Mesothelial cell of epicardium (in vitro differentiated cells): ENCODE measurements around the gene TMSB10. TPM values are rescaled to one million over a fixed set of nuclear protein-coding genes. Genes with fewer than 3 reads are reported as not detected.

Experiments
- DNase-seq, 2 experiments: peaks; one replicate each; pipeline ENCODE4 v3.0.0; 2021; ENCODE audit warnings: low spot score in 2 of 2; ENCODE audit not compliant: unreplicated experiment in 2 of 2
- H3K27ac Mint-ChIP-seq: 2 replicates; pipeline ENCODE4 v1.8.0; 2021; ENCODE audit warnings: mixed read lengths
- H3K27me3 Mint-ChIP-seq: 2 replicates; pipeline ENCODE4 v1.8.0; 2021; ENCODE audit warnings: low read depth, mixed read lengths
- H3K36me3 Mint-ChIP-seq: 2 replicates; pipeline ENCODE4 v1.8.0; 2021; ENCODE audit warnings: mixed read lengths
- H3K4me1 Mint-ChIP-seq: 2 replicates; pipeline ENCODE4 v1.8.0; 2021; ENCODE audit warnings: mixed read lengths
- H3K4me3 Mint-ChIP-seq: 2 replicates; pipeline ENCODE4 v1.8.0; 2021; ENCODE audit warnings: mild to moderate bottlenecking, moderate library complexity, mixed read lengths
- H3K9me3 Mint-ChIP-seq: 2 replicates; pipeline ENCODE4 v1.8.0; 2021; ENCODE audit warnings: mixed read lengths
- total RNA-seq: library from RNA; stranded (reverse); gene quantifications from 3 replicates; pipeline ENCODE4 v1.2.1, GENCODE V29; 2021
- TF ChIP-seq, protein P1 (sequence below): fragments of 200-600 bp; sonication (generic); IDR thresholded peaks from one replicate; pipeline ENCODE4 v1.5.0; 2021; ENCODE audit warnings: antibody characterized with exemption; ENCODE audit not compliant: unreplicated experiment

TMSB10 gene
- total RNA-seq, result 1,288 to 1,313 TPM (median 1,289 TPM) in 3 replicates

DNA sequence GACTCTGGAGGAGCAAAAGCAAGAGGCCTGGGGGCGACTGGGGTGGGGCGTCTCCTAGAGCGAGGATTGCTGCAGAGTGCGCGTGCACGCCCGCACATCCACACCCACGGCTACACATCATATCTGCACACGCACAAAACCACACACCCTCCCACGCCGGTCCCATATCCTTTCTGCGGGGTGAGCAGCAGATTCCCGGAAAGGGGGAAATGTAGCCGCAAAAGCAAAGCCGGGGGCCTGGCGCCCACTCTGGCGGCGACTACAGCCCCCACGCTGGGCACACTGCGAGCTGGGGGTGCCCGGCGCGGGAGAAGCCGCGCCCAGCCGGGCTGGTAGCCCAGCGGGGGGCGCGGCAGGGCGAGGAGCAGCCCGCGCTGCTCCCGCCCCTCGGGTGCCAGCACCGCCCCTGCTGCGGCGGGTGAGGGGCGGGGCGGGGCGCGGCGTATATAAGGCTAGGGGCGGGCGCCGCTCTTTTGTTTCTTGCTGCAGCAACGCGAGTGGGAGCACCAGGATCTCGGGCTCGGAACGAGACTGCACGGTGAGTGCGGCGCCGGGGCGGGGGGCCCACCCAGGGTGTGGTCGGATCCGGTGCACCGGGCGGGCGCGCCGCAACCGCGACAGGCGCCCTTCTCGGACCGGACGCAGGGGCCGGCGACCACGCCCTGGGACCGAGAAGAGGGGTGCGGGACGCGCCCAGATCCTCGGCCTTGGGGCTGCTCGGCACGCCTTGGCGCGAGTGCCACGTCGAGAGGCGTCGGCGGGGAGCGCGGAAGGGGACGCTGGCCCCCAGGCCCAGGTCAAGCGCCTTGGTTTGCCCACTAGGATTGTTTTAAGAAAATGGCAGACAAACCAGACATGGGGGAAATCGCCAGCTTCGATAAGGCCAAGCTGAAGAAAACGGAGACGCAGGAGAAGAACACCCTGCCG lies at the start of gene TMSB10:
Gene TMSB10 (plus strand): TSS at position 476 of the 927 bp plus-strand sequence.
- TF ChIP-seq, protein P1, sequence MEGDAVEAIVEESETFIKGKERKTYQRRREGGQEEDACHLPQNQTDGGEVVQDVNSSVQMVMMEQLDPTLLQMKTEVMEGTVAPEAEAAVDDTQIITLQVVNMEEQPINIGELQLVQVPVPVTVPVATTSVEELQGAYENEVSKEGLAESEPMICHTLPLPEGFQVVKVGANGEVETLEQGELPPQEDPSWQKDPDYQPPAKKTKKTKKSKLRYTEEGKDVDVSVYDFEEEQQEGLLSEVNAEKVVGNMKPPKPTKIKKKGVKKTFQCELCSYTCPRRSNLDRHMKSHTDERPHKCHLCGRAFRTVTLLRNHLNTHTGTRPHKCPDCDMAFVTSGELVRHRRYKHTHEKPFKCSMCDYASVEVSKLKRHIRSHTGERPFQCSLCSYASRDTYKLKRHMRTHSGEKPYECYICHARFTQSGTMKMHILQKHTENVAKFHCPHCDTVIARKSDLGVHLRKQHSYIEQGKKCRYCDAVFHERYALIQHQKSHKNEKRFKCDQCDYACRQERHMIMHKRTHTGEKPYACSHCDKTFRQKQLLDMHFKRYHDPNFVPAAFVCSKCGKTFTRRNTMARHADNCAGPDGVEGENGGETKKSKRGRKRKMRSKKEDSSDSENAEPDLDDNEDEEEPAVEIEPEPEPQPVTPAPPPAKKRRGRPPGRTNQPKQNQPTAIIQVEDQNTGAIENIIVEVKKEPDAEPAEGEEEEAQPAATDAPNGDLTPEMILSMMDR, result no peak
- Mint-ChIP-seq H3K4me1 (peaks cover 19% of the 10 kb centered on the region), H3K9me3 (peaks cover 17% of the 10 kb centered on the region), H3K4me3 (peak within 1 kb of the TSS; percentile 96), H3K27me3 (peaks cover 8% of the 10 kb centered on the region), H3K36me3 (peaks cover 23% of the 10 kb centered on the region), H3K27ac (peak within 1 kb of the TSS; percentile 94)
- peak; percentile 80 to 94 for DNase-seq

GRCh38 chr2:84855731-84856130 lies 49.7 kb upstream of the TMSB10 start:
- Mint-ChIP-seq H3K36me3 (no peaks in the 10 kb centered on the region), H3K9me3 (peaks cover 4% of the 10 kb centered on the region), H3K27ac (no peak overlapping the region), H3K4me3 (no peak overlapping the region), H3K4me1 (no peaks in the 10 kb centered on the region), H3K27me3 (peaks cover 61% of the 10 kb centered on the region)
- TF ChIP-seq, protein P1, result no peak
- DNase-seq, result no peak

DNA sequence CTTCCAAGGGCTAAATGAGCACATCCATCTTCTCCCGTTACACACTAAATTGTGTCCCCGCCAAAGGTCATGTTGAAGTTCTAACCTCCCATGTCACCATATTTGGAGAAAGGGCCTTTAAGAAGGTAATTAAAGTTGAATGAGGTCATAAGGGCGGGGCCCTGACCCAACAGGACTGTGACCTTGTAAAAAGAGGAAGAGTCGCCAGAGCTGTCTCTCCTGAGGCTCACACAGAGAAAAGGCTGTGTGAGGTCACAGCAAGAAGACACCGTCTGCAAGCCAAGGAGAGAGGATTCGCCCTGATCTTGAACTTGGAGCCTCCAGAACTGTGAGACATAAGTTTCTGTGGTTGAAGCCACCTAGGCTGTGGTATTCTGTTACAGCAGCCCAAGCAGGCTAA lies 48.7 kb upstream of the TMSB10 start:
- H3K27ac Mint-ChIP-seq, result no peak overlapping the region
- H3K9me3 Mint-ChIP-seq, result peaks cover 4% of the 10 kb centered on the region
- H3K4me1 Mint-ChIP-seq, result no peaks in the 10 kb centered on the region
- no peak for DNase-seq
- TF ChIP-seq, protein P1, result no peak
- peaks cover 63% of the 10 kb centered on the region for H3K27me3 Mint-ChIP-seq
- H3K36me3 Mint-ChIP-seq, result no peaks in the 10 kb centered on the region
- H3K4me3 Mint-ChIP-seq, result no peak overlapping the region

GRCh38 chr2:84857566-84857965 lies 47.9 kb upstream of the TMSB10 start:
- H3K27me3 Mint-ChIP-seq, result peaks cover 65% of the 10 kb centered on the region
- H3K4me1 Mint-ChIP-seq, result no peaks in the 10 kb centered on the region

GRCh38 chr2:84858123-84858522 lies 47.3 kb upstream of the TMSB10 start:
- Mint-ChIP-seq H3K9me3 (peaks cover 2% of the 10 kb centered on the region), H3K36me3 (no peaks in the 10 kb centered on the region), H3K27me3 (peaks cover 66% of the 10 kb centered on the region), H3K4me1 (no peaks in the 10 kb centered on the region), H3K4me3 (no peak overlapping the region), H3K27ac (no peak overlapping the region)
- no peak for DNase-seq
- TF ChIP-seq, protein P1, result no peak

More at GRCh38 chr2:84857566-84857965, 47.9 kb upstream of the TMSB10 start:
- DNase-seq, result no peak
- Mint-ChIP-seq H3K4me3 (no peak overlapping the region), H3K27ac (no peak overlapping the region), H3K9me3 (peaks cover 4% of the 10 kb centered on the region), H3K36me3 (no peaks in the 10 kb centered on the region)
- TF ChIP-seq, protein P1, result no peak
